CD4-positive, alpha-beta T cell treated with Interleukin-6 for 4 hours (primary cell): ENCODE data around the gene MEGF6.

Experiments used
- DNase-seq: peaks from one replicate; pipeline ENCODE4 v3.0.0-alpha.2; 2020; ENCODE audit warnings: mixed read lengths

The MEGF6 gene

DNA sequence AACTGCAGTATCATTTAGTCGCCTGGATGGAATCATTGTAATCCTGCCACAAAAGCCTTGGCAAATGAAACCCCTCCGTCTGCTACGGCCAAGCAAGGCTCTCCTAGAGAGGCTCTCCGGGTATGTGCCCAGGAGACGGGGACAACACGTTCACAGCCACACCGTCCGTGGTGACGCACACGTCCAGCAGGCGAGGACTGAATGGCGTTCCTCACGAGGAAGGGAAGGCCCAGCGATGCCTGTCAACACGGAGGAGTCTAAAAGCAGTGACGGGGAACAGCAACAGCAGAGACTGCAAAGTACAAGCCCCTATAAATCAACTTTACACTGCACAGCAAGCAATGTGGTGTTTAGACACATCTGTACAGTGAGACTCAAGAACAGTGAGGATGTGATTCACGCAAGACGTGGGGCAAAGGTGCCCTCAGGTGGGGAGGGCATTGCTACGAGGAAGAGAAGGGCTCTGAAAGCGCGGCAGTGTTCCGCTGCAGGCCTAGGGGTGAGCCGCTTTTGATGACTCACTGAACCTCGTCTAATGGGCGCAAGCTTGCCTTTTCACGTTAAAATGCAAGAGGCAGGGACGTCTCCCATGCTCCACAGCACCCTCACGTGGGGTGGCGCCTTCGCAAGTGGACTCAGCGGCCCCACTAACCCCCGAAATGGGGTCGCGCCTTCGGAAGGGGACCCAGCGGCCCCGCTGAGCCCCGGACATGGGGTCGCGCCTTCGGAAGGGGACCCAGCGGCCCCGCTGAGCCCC is 31.8 kb upstream of the MEGF6 start:
- DNase-seq, result no peak

GRCh38 chr1:3641816-3642215 is 30.5 kb upstream of the MEGF6 start:
- DNase-seq, result no peak

DNA sequence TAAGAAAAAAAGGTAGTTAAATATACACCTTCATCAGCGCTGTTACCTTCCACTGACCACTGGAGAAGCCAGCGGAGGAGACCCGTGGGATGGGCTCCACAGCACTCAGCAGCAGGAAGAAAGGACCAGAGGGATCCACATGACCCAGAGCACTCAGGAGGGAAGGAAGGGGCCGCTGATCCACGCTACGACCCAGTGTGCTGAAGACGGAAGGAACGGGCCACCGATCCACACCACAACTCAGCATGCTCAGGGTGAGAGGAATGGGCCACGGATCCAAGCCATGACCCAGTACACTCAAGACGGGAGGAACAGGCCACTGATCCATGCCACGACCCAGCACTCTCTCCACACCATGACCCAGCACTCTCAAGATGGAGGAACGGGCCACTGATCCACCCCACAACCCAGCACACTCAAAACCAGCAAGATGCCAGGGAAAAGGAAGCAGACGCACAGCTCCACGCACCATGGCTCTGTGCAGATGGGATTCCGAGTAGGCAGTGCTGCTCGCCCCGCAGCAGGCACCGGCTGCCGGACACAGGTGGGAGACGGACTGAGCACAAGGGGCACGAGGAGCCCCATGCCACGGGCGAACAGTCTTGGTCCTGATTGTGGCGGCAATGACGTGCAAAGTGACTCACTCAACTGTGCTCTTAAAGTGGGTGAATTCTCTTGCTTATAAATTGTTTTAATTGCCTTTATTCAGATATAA is 29.9 kb upstream of the MEGF6 start:
- no peak for DNase-seq

DNA sequence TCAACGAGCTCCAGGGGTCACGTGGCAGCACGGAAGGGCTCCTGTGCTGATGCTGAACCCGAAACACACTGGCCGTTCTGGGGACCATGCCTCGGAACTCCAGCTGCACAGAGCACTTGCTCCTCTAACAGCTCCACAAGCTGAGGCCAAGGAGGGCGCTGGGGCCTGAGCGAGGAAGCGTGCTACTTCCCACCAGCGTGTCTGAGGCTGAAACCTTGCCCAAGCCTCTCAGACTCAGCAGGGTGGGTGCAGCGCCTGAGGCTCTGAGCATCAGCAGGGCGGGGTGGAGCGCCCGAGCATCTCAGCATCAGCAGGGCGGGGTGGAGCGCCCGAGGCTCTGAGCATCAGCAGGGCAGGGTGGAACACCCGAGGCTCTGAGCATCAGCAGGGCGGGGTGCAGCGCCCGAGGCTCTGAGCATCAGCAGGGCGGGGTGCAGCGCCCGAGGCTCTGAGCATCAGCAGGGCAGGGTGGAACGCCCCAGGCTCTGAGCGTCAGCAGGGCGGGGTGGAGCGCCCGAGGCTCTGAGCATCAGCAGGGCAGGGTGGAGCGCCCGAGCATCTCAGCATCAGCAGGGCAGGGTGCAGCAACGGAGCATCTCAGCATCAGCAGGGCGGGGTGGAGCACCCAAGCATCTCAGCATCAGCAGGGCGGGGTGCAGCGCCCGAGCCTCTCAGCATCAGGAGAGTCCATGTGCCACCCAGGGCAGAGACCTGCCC is 29.0 kb upstream of the MEGF6 start:
- DNase-seq, result no peak

- DNase-seq, result no peak
Observed at GRCh38 chr1:3639397-3639911, 28.1 kb upstream of the MEGF6 start.

- no peak for DNase-seq
Observed at GRCh38 chr1:3638676-3639075, 27.4 kb upstream of the MEGF6 start.

- DNase-seq, result no peak
Observed at GRCh38 chr1:3638027-3638426, 26.7 kb upstream of the MEGF6 start.

DNA sequence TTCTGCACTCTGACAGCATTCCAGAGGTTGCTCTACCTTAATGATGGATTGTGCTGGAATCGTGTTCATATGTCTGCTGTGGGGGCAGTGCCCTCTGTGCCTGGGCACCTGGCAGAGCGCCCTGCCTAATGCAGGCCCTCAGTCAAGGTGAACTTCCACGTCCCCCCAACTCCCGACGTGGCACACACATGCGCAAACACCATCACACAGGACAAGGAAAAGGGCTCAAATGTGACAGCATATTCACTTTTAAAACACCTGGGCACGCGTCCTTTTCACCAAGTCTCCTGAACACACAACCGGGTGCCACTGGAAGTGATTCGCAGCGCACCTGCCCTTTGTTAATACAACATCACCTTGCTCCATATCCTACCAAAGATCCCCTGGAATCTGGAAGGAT is 25.2 kb upstream of the MEGF6 start:
- DNase-seq, result no peak

DNA sequence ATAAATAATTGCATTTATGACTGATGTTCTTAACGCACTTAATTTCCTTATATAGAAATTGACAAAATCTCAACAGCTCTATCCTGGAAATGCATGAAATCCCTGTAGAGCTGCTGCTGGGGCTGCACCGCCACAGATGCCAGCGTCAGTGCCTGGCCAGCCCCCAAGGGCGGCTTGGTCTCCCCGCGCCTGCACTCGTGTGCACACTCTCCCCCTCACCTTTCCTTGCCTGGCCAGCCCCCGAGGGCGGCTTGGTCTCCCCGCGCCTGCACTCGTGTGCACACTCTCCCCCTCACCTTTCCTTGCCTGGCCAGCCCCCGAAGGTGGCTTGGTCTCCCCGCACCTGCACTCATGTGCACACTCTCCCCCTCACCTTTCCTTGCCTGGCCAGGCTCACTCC is 24.8 kb upstream of the MEGF6 start:
- no peak for DNase-seq

GRCh38 chr1:3634059-3634800 is 22.9 kb upstream of the MEGF6 start:
- DNase-seq, result no peak

- no peak for DNase-seq
Observed at GRCh38 chr1:3633344-3634058, 22.2 kb upstream of the MEGF6 start.

DNA sequence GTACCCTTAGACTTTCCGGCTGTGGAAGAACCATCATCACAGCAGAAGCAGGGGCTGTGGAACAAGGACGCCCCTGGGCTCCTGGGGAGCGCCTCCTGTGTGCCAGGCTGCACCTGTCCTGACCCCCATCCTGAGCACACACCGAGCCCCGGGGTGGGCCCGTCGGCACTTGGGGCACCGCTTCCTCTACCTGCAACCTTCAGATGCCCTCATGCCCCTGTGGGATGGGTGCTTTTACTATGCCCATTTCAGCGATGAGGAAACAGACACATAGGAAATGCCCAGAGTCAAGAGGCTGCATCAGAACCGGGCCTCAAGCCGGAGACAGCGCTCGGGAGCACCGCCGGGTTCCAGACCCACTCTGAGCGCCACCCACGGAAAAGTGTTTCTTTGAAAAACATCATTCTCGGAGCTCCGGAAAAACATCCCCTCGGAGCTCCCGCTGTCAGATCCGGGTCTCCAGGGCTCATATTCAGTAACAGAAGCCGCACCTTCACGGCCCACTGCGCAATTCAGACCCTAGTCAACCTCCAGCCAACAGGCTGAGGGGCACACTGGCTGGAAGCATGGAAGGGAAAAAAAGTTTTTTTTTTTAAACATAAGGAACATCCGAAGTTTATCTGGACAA is 21.5 kb upstream of the MEGF6 start:
- DNase-seq, result no peak

GRCh38 chr1:3632298-3632697 is 21.0 kb upstream of the MEGF6 start:
- no peak for DNase-seq

GRCh38 chr1:3631320-3632260 is 20.3 kb upstream of the MEGF6 start:
- no peak for DNase-seq

- no peak for DNase-seq
Observed at GRCh38 chr1:3630914-3631313, 19.6 kb upstream of the MEGF6 start.

- DNase-seq, result no peak
Observed at GRCh38 chr1:3630161-3630611, 18.9 kb upstream of the MEGF6 start.

DNA sequence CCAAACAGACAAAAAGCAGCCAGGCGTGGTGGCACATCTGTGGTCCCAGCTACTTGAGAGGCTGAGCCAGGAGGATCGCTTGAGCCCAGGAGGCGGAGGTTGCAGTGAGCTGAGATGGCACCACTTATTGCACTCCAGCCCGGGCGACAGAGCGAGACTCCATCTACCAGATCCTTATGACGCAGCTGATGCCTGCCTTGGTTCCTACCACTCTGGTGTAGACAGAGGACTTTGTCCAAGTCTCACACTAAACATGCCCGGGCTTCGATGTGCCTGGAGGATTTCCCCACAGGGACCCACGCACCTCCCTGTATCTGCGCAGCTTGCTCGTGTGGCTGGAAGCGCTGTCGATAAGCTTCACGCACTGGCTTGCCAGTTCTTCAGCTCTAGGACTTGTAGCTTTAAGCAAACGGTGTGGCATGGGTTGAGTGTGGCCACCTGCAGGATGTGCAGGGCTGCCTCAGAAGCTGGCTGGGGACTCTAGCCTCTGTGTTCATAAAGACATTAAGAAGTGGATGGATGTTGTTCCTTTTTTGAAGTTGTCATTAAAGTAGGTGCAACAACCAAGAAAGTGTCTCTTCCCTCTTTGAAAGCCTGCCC is 18.4 kb upstream of the MEGF6 start:
- no peak for DNase-seq

- DNase-seq, result no peak
Observed at GRCh38 chr1:3628445-3628844, 17.1 kb upstream of the MEGF6 start.

GRCh38 chr1:3627515-3628253 is 16.4 kb upstream of the MEGF6 start:
- no peak for DNase-seq
